CD4-positive, alpha-beta T cell treated with Interferon alpha-2 for 1 hour (primary cell): ENCODE data around the gene ADAMTS6.

Experiments used
- DNase-seq, 2 donors: peaks; one replicate each; pipeline ENCODE4 v3.0.0-alpha.2; 2020 to 2022

Gene ADAMTS6

GRCh38 chr5:65141493-65141892 lies 340.2 kb downstream of the ADAMTS6 start:
- no peak for DNase-seq

- no peak for DNase-seq
Measured at GRCh38 chr5:65137631-65138030, 344.1 kb downstream of the ADAMTS6 start.

GRCh38 chr5:65133477-65134110 lies 348.1 kb downstream of the ADAMTS6 start:
- DNase-seq = no peak

- no peak for DNase-seq
Measured at GRCh38 chr5:65132386-65132785, 349.3 kb downstream of the ADAMTS6 start.

- no peak for DNase-seq
Measured at GRCh38 chr5:65128226-65128625, 353.5 kb downstream of the ADAMTS6 start.

GRCh38 chr5:65127161-65127901 lies 354.4 kb downstream of the ADAMTS6 start:
- no peak for DNase-seq

- DNase-seq = no peak
Measured at GRCh38 chr5:65126542-65127069, 355.1 kb downstream of the ADAMTS6 start.

GRCh38 chr5:65125591-65126541 lies 355.9 kb downstream of the ADAMTS6 start:
- DNase-seq = no peak

- DNase-seq = no peak
Measured at GRCh38 chr5:65121880-65122436, 359.8 kb downstream of the ADAMTS6 start.

- no peak for DNase-seq
Measured at GRCh38 chr5:65120371-65120967, 361.3 kb downstream of the ADAMTS6 start.

- no peak for DNase-seq
Measured at GRCh38 chr5:65117525-65117924, 364.2 kb downstream of the ADAMTS6 start.

GRCh38 chr5:65113771-65114170 lies 367.9 kb downstream of the ADAMTS6 start:
- no peak for DNase-seq

GRCh38 chr5:65111961-65112658 lies 369.6 kb downstream of the ADAMTS6 start:
- DNase-seq = no peak

- no peak for DNase-seq
Measured at GRCh38 chr5:65108786-65109743, 372.7 kb downstream of the ADAMTS6 start.

- no peak for DNase-seq
Measured at GRCh38 chr5:65105301-65105700, 376.4 kb downstream of the ADAMTS6 start.

GRCh38 chr5:65104831-65105230 lies 376.9 kb downstream of the ADAMTS6 start:
- DNase-seq = no peak

- DNase-seq = no peak
Measured at GRCh38 chr5:65103756-65104440, 377.8 kb downstream of the ADAMTS6 start.

- peak; percentile 48 to 67 for DNase-seq
Measured at GRCh38 chr5:65102976-65103711, 378.6 kb downstream of the ADAMTS6 start.

GRCh38 chr5:65102371-65102975 lies 379.2 kb downstream of the ADAMTS6 start:
- DNase-seq = no peak
